ENCODE results near the gene CBLB.

- no peak for TF ChIP-seq CTCF (IDR thresholded peaks at IDR 0.05 in 4 of 5, conservative IDR thresholded peaks at IDR 0.05 in 1 of 5)
- no peak for TF ChIP-seq POLR2A (IDR thresholded peaks at IDR 0.05)
These were observed 36.5 kb upstream of the CBLB start for GRCh38 chr3:105905328-105905727.

Data from gastrocnemius medialis (tissue), 4 donors.